HL-60/S4 treated with phorbol 12-myristate 13-acetate at 8.2 ng/mL for 4 days and 3 days (cell line): ENCODE results near the gene PABPN1.

Experiments
- in situ Hi-C: fragments of 300-500 bp; cut with MboI; formaldehyde crosslinking; loops from 2 replicates; pipeline ENCODE4 v1.15.0; 2022; ENCODE audit warnings: low sequenced_read_pairs

Gene PABPN1

GRCh38 chr14:23326491-23327332 lies 5.5 kb downstream of the PABPN1 start:
- in situ Hi-C loops: no loop called here

- in situ Hi-C loops: no loop called here
These were observed 6.9 kb downstream of the PABPN1 start for GRCh38 chr14:23327947-23328744.

GRCh38 chr14:23335623-23336022 lies 14.4 kb downstream of the PABPN1 start:
- in situ Hi-C loops: no loop called here

- in situ Hi-C loops: no loop called here
These were observed 18.4 kb downstream of the PABPN1 start for GRCh38 chr14:23339506-23340268.

GRCh38 chr14:23344481-23344880 lies 23.2 kb downstream of the PABPN1 start:
- in situ Hi-C loops: no loop called here

- in situ Hi-C loops: no loop called here
These were observed 24.9 kb downstream of the PABPN1 start for GRCh38 chr14:23345987-23346692.

- in situ Hi-C loops: no loop called here
These were observed 25.6 kb downstream of the PABPN1 start for GRCh38 chr14:23346693-23347405.

- in situ Hi-C loops: no loop called here
These were observed 26.4 kb downstream of the PABPN1 start for GRCh38 chr14:23347406-23348296.

- in situ Hi-C loops: no loop called here
These were observed 27.0 kb downstream of the PABPN1 start for GRCh38 chr14:23348297-23348655.

- in situ Hi-C loops: no loop called here
These were observed 28.0 kb downstream of the PABPN1 start for GRCh38 chr14:23349156-23349845.

GRCh38 chr14:23351681-23352505 lies 30.6 kb downstream of the PABPN1 start:
- in situ Hi-C loops: no loop called here

- in situ Hi-C loops: no loop called here
These were observed 31.5 kb downstream of the PABPN1 start, which contains the start of gene SLC22A17 for GRCh38 chr14:23352506-23353432. TSS of gene SLC22A17 (minus strand) at chr14:23352887.

- in situ Hi-C loops: no loop called here
These were observed 32.1 kb downstream of the PABPN1 start for GRCh38 chr14:23353433-23353780.

GRCh38 chr14:23354990-23355389 lies 33.7 kb downstream of the PABPN1 start:
- in situ Hi-C loops: no loop called here

GRCh38 chr14:23355871-23356435 lies 34.7 kb downstream of the PABPN1 start:
- in situ Hi-C loops: no loop called here

- in situ Hi-C loops: no loop called here
These were observed 35.4 kb downstream of the PABPN1 start for GRCh38 chr14:23356662-23357061.
